HG03196 (cell line): ENCODE data around the gene NNAT.
"Not testable (repeated sequence)": the region's sequence is repeated elsewhere in the genome, so short reads cannot be mapped to it uniquely, and the experiment has no call there.

Source experiments
- ATAC-seq: cut with Tn5 transposase; IDR thresholded peaks from one replicate; pipeline ENCODE4 v1.9.1; 2021; ENCODE audit not compliant: unreplicated experiment

The NNAT gene

DNA sequence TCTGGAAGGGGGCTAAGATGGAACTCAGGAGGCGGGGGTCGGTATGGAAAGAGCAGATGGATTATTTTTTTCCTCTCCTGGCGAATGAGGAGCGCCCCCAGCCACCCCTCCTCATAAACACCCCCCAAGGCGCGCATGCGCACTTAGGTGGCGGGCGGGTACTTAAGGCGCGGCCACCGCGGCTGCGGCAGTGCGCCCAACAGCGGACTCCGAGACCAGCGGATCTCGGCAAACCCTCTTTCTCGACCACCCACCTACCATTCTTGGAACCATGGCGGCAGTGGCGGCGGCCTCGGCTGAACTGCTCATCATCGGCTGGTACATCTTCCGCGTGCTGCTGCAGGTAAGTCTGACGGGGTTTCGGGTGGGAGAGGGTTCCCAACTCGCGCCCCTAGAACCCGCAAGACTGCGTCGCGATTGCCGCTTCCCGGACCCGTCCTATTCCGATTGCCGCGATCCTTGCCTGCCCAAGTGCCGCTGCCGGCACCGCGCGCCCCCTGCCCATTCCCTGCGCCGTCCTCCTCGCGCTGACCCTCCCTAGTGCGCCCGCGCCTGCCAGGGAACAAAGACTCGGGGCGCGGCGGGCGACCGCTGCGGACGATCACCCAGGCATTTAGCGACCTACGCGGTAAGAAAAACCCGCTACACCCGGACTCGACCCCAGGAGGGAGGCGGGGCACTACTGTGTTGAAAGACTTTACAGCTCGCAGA is at the start of gene NNAT:
TSS of gene NNAT (plus strand) at position 190 of the 711 bp plus-strand sequence. CDS start at position 272, 82 bp downstream.
- ATAC-seq, result no peak

DNA sequence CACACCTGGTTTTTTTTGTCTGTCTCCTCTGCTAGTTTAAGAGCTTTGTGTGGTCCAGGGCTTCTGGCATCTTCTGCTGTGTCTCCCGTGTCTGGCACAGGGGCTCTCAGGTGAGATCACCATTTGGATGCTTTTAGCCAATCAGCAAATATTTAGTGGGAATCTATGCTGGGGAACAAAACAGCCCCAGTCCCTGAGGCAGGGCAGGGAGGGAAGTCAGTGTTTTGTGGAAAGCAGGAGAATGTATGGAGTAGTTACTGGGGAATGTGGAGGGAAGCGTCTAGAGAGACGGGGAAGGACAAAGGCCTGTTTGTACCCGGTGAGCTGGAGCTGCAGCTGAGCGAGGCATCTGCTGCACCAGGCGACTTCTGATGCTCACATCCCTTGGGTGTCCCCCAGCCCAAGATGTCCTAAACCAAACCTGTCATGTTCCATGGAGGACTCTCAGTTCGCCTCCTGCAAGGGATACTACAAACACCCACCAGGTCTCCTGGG is 49.3 kb upstream of the NNAT start:
- ATAC-seq, result no peak

DNA sequence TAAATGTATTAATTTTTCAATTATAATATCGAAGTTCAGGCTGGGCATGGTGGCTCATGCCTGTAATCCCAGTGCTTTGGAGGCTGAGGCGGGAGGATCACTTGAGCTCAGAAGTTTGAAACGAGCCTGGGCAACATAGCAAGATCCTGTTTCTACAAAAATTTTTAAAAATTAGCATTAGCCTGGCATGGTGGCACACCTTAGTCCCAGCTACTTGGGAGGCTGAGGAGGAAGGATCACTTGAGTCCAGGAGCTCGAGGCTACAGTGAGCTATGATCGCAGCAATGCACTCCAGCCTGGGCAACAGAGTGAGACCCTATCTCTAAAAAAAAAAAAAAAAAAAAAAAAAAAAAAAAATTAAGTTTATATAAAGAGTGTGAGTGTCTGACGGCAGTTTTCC is 48.6 kb upstream of the NNAT start:
- ATAC-seq, result not testable (repeated sequence)

GRCh38 chr20:37473249-37474000 is 47.6 kb upstream of the NNAT start:
- ATAC-seq, result no peak

DNA sequence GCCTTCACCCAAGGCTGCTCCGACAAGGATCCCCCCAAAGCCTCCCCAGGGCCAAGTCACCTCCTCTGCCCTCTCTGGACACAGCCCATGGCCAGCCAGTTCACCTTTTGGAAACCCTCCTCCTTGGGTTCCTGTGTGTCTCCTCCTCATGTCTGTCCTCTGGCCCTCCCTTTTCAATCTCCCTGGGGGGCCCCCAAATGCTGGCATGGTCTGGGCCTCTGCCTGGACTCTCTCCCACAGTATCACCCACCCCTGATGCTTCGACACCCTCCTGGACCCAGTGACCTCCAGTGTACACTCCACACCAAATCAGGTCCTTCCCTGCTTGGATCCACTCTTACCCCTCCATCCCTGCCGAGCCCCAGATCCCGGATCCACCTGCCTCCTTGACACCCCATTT is 46.7 kb upstream of the NNAT start:
- no peak for ATAC-seq

DNA sequence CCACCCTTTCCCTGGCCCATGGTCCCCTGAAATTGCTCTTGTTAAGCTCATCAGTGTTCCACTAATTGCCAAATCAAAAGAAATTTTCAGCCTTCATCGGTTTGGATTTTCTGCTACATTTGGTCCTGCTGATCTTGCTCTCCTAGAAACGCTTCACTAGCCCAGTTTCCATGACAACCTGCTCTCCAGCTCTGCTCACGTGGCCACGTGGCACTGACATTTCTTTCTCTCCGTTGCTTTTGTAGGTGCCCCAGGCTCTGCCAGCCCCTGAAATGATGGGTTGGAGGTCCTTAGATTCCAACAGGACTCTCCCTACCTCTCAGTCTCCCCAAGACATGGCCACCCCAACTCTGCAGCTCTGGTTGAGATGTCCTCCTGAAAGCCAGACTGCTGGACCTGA is 45.8 kb upstream of the NNAT start:
- ATAC-seq, result no peak

- ATAC-seq, result no peak
These were observed 44.0 kb upstream of the NNAT start for GRCh38 chr20:37477041-37477440.

GRCh38 chr20:37479266-37479665 is 41.8 kb upstream of the NNAT start:
- ATAC-seq, result no peak

DNA sequence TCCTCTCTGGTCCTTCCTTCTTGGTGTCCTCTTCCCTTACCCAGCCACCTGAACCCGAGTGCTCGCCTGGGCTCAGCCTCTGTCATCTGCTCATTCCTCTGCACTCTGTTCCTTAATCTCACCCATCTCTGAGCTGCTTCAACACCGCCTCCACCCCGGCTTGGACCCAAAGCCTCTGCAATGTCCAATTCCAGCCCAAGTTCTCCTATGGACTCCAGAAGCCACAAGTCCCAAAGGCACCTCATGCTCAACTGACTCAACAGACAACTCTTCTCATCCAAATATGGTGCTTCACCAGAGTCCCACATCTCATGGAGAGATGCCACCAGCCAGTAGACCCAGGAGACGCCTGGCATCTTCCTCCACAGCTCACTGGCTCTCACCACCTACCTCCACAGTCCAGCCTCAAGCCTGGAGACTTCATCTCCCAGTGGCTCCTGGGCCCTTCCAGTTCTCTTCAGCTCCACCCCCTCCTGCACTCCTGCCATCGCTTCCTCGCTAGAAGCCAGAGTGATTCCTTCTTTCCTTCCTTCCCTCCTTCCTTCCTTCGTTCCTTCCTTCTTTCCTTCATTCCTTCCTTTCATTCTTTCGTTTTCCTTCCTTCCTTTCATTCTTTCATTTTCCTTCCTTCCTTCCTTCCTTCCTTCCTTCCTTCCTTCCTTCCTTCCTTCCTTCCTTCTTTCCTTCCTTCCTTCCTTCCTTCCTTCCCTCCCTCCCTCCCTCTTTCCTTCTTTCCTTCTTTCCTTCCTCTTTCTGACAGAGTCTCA is 40.9 kb upstream of the NNAT start:
- no peak for ATAC-seq

GRCh38 chr20:37480919-37481318 is 40.1 kb upstream of the NNAT start:
- ATAC-seq, result no peak

DNA sequence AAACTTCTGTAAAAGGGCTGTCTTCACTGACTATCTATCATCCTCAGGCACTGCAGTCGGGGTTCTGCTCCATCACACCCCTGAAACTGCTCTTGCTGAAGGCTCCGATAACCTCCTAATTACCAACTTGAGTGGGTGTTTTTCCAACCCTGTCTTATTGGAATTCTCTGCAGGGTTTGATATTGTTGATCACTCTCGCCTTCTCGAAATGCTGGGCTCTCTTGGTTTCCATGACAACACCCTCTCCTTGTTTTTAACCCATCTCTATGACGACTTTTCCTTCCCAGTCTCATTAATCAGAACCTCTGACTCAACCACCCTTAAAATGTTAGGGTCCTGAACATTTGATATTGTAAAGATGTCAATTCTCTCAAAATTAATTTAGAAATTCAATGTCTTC is 39.4 kb upstream of the NNAT start:
- no peak for ATAC-seq

GRCh38 chr20:37484331-37484730 is 36.7 kb upstream of the NNAT start:
- ATAC-seq, result no peak

DNA sequence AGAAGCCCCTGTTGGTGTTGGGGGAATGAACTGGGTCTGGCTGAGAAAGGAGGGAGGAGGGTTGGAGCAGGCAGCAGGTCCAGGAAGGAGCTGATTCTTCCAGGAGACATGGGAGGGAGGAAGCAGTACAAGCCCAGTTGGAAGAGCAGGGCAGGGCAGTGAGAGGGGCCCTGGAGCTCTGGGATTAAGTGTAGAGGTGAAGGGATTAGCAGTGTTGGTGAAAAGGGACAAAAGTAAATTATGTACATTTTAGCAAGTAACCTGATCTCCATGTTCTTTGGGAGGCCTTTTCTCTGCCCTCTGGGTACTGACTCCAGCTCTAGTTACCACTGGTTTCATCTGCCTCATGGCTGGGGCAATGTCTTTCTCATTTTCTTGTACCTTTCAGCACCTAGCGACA is 34.8 kb upstream of the NNAT start:
- not testable (repeated sequence) for ATAC-seq

GRCh38 chr20:37490663-37491350 is 30.2 kb upstream of the NNAT start:
- no peak for ATAC-seq

- ATAC-seq, result no peak
These were observed 28.9 kb upstream of the NNAT start for GRCh38 chr20:37492096-37492625.

DNA sequence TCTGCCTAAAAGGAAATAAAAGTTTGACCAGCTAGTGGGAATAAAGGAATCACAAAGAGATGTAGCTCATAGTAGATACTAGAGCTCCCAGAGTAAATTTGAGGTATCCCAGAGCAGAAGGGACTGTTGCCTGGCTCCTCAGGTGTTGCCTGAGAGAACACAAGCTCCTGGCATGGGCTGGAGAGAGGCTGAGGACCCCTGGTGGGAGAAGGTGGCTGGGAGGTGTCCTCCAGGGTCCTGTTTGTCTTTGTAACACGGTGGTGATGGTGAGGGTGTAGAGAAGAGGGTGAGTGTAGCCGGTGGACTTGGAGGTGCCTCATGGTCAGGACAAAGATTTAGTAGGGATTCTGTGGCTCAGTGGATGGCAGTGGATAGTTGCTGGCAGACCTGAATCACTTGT is 28.1 kb upstream of the NNAT start:
- ATAC-seq, result no peak

DNA sequence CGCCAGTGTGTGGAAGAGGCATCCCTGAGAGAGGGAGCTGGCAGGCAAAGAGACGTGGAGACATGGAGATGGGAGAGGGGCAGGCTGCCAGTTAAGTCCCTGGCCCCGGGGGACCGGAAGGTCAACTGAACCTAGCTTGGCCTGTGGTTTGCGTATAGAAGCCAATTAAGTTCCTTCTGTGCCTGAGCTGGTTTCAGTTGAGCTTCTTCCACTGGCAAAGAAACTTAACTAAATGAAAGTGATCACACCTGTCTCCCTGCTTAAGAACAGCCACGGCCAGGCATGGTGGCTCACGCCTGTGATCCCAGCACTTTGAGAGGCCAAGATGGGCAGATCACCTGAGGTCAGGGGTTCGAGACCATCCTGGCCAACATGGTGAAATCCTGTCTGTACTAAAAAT is 26.7 kb upstream of the NNAT start:
- ATAC-seq, result no peak

GRCh38 chr20:37494796-37495195 is 26.3 kb upstream of the NNAT start:
- no peak for ATAC-seq

DNA sequence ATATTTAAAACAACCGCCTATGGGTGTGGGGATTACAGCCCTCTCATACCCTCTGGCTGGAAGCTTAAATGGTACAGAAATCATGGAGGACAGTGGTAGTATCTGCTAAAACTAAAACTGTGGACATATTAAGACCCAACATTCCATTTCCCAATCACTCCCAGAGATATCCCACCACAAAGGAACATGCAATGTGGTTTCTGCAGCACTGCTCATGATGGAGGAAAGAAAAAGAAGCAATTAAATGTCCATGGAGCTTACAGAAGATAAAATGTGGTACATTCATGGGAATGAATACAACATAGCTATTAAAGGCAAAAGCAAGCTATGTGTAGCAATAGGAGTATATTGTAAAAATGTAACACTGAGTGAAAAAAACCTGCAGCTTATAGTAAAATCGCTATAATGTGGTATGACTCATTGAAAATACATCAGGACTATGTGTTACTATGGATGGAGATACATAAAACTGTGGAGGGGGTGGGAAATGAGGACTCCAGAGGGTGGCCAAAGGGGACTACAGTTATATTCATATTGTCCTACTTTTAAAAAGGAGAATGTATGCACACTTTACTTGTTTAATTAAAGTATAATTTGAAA is 22.9 kb upstream of the NNAT start:
- no peak for ATAC-seq

- no peak for ATAC-seq
These were observed 20.7 kb upstream of the NNAT start for GRCh38 chr20:37500311-37500710.
